Left renal pelvis (tissue), 4 donors: ENCODE measurements around the gene FAM47A. TPM values are rescaled to one million over a fixed set of nuclear protein-coding genes. Genes with fewer than 3 reads are reported as not detected.

ENCODE experiments used
- DNase-seq, 4 donors: peaks; one replicate each; pipeline ENCODE4 v3.0.0-alpha.2; 2013; ENCODE audit warnings: low read depth in 4 of 4, low spot score in 3 of 4
- polyA plus RNA-seq, 4 donors: library from polyadenylated mRNA; unstranded; fragments of 120-200 nt; gene quantifications; one replicate each; pipeline ENCODE4 v1.2.1, GENCODE V29; 2013; ENCODE audit not compliant: insufficient read length in 4 of 4

Gene FAM47A
- under 1 TPM in 1 of 4 donors, not detected in 3; 0.05 TPM for polyA plus RNA-seq

- no peak for DNase-seq
Measured at GRCh38 chrX:34132028-34132427, at the start of gene FAM47A. TSS of gene FAM47A (minus strand) at chrX:34132314. CDS start at chrX:34132278, 36 bp downstream.

- no peak for DNase-seq
Measured at GRCh38 chrX:34147345-34147744, 15.2 kb upstream of the FAM47A start.

GRCh38 chrX:34146906-34147305 lies 14.8 kb upstream of the FAM47A start:
- no peak for DNase-seq

DNA sequence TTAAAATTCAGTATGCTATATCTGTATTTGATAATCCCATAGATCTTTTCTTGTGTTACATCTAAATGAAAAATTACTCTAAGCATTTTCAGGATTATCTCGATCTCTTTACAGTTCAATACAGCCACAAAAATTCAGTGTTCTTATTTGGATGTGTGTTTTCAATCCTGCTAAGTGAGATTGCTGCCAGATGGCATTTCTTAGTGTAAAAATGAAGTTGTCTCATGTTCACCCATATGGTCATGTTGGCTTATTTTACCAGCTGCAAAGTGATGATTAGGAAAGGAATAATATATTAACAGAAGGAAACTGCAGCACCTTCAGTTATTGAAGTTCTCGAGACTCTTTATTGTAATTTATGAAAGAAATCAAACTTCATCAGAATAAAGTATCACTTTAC lies 12.1 kb upstream of the FAM47A start:
- DNase-seq: no peak

DNA sequence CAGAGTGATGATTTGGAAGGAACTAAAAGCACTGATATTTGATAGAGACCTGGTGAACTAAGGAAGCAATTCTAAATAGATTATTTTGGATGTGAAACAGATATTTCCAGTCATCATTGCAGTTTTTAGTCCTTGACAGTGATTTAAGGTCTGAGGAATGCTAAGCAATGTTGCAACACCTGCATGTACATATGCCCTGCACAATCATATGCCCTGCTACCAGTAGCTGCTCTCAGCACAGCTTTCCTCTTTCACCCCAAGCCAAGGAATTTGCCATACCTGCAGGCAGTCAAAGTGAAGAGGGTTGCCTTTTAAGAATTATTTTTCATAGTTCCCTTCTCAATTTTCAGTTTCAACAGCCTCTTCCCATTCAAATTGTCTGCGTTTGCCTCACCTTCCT lies 8.7 kb upstream of the FAM47A start:
- DNase-seq: no peak

GRCh38 chrX:34130980-34131744 lies 952 bp downstream of the FAM47A start:
- DNase-seq: no peak

GRCh38 chrX:34130501-34130900 lies 1.6 kb downstream of the FAM47A start:
- no peak for DNase-seq

GRCh38 chrX:34126011-34126410 lies 6.1 kb downstream of the FAM47A start:
- DNase-seq: no peak

- no peak for DNase-seq
Measured at GRCh38 chrX:34119122-34119521, 13.0 kb downstream of the FAM47A start.

DNA sequence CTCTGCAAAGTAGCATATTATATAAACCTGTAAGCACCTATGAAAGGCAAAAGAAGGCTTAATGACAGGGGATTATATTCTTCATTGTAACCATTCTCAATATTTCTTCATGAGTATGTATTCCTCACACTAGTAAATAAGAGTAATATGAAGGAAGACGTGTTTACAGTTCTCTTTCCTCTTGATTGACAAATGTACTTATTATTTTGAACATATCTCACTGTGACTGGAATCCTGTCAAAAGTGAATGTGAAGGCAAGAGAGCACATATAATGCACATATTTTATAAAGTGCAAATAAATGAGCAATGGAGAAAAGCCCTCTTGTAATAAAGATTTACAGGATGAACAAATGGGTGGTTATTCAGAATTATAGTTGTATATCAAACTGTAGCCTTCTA lies 19.7 kb downstream of the FAM47A start:
- no peak for DNase-seq
